ENCODE data around the gene LRMDA. TPM values are rescaled to one million over a fixed set of nuclear protein-coding genes. Genes with fewer than 3 reads are reported as not detected.

LRMDA gene
- total and polyA plus RNA-seq, 2 of the 13 experiments (the other 11 are each of a cell fraction or from before 2014, with no cell fraction given) = 13.4 to 22.0 TPM

DNA sequence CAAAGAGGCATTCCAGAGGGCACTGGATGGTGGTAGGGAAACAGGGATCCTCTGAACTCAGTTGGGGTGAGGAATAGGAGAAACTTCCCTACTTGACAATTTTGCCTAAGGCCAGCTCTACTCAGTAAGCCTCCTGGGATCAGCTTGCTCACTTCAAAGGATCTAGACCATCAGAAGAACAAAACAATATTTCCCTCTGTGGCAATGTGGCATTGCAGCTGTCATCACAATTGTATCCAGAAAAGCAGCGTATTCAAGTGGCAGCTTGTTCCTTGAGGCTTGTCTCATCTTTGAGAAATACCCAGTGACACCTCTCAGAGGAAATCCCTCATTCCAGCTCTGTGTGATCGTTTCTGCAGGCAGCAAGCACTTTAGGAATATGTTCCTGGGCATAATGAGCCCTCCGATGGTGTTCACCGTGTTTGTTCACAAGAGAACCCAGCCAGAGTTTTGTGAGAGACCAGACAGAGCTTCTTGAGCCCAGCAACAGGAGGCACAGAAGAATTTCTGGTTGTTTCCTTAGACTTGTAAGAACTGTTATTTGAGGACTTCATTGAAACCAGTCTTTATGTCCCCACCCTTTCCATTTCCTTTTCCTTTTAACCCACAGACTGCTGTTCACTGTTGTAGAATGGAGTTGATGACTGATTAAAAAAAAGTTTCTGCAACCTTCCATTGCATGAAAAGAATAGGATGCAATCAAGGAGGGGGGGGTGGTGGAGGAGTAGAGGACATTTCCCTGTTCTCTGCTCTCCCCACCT lies 747.3 kb downstream of the LRMDA start (continued):
- TF ChIP-seq, protein P1, sequence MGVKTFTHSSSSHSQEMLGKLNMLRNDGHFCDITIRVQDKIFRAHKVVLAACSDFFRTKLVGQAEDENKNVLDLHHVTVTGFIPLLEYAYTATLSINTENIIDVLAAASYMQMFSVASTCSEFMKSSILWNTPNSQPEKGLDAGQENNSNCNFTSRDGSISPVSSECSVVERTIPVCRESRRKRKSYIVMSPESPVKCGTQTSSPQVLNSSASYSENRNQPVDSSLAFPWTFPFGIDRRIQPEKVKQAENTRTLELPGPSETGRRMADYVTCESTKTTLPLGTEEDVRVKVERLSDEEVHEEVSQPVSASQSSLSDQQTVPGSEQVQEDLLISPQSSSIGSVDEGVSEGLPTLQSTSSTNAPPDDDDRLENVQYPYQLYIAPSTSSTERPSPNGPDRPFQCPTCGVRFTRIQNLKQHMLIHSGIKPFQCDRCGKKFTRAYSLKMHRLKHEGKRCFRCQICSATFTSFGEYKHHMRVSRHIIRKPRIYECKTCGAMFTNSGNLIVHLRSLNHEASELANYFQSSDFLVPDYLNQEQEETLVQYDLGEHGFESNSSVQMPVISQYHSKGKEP (CRISPR knock-in tag; IDR thresholded peaks at IDR 0.05) = no peak
- TF ChIP-seq SSRP1 (CRISPR knock-in tag; IDR thresholded peaks at IDR 0.05) = no peak

DNA sequence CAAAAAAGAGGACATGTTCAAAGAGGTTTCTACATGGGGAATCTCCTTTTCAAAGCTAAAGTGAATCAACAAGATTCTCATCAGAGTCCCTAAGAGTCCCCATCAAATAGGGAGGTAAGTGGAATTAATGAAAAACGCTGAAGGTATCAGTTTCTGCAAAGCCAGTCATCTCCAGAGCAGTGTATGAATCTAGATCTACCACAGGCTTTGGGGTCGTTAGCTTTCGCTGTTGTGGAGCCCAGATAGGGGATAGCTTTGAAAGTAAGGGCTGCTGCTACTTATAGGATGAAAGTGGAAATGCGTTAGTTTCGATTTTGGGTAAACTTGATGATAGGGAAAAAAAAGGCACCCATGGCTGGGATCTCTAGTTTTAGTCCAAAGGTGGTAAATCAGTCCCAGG lies 748.4 kb downstream of the LRMDA start:
- FAIRE-seq (no peak), DNase-seq (ENCODE audit: low spot score) (no peak), ATAC-seq (no peak)
- in situ Hi-C loops (cut with HindIII; ENCODE audit: extremely low pct_ligation_motif_present, low pct_unique_long_range_greater_than_20kb) (no loop called here), intact Hi-C loops (cut with micrococcal nuclease; ENCODE audit: unreplicated experiment) (no loop called here)
- H2AFZ ChIP-seq (ENCODE audit: low read length) = no peak overlapping the region
- no peaks in the 10 kb centered on the region for H3K9me3 ChIP-seq (ENCODE audit: low read length)
- no peaks in the 10 kb centered on the region for H4K20me1 ChIP-seq (ENCODE audit: insufficient read depth, low read length)
- no TSS peak for BruUV-seq (replicated peaks)
- no peaks in the 10 kb centered on the region for H3K27me3 ChIP-seq (ENCODE audit: control insufficient read depth in 1 of 2, insufficient read depth in 2 of 2, low read length in 2 of 2)
- no peak overlapping the region for H3K9ac ChIP-seq (ENCODE audit: insufficient read depth, low read depth, low read length)
- H3K79me2 ChIP-seq (ENCODE audit: insufficient read depth, low read length) = no peaks in the 10 kb centered on the region
- TF ChIP-seq CBX2 (IDR thresholded peaks at IDR 0.05; ENCODE audit: low read depth, low read length) (no peak), CBX2 (CRISPR knock-in tag; IDR thresholded peaks at IDR 0.05; ENCODE audit: low read depth) (no peak)
- H3K27ac ChIP-seq (ENCODE audit: extremely low read length, insufficient read depth, low read length) = no peak overlapping the region
- CTCF ChIA-PET (ENCODE audit: low intra/inter-chr PET ratio, low total read pairs) = no interaction called here
- no peaks in the 10 kb centered on the region for H3K36me3 ChIP-seq (replicated peaks in 1 of 2; ENCODE audit: control insufficient read depth in 1 of 2, insufficient read depth in 2 of 2, low read length in 2 of 2)
- POLR2A ChIA-PET = no interaction called here
- WGBS (ENCODE audit: low lambda C conversion rate) = 90% methylated on average over 5 of the region's 5 CpGs
- no peak overlapping the region for H3K4me2 ChIP-seq (ENCODE audit: low read depth, low read length)
- H3K4me1 ChIP-seq (ENCODE audit: insufficient read depth, low read length) = no peaks in the 10 kb centered on the region
- H3K4me3 ChIP-seq (replicated peaks in 1 of 3; ENCODE audit: insufficient read depth in 1 of 3, low read depth in 2 of 3, low read length in 3 of 3) = no peak overlapping the region

DNA sequence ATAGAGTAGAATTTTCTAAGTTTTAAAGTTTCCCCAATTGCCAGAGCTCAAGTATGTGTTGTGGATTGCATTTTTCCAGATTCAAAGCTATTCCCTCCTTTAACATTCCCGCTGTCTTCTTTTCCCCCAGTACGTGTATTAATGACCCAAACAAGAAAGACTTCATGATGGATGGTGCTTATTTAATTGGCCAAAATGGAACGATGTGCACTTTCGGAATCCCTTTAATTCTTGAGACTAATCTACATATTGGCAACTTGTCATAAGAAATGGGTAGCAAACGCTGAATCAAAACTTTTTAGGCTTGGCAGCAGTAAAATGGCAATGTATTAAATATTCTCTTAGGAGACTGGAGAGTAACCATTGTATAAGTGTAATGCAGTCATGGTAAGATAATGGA lies 753.2 kb downstream of the LRMDA start:
- Histone ChIP-seq H3K4me3 (replicated peaks in 1 of 3; ENCODE audit: insufficient read depth in 1 of 3, low read depth in 2 of 3, low read length in 3 of 3) (no peak overlapping the region), H3K4me1 (ENCODE audit: insufficient read depth, low read length) (no peaks in the 10 kb centered on the region), H3K9me3 (ENCODE audit: low read length) (no peaks in the 10 kb centered on the region), H3K36me3 (replicated peaks in 1 of 2; ENCODE audit: control insufficient read depth in 1 of 2, insufficient read depth in 2 of 2, low read length in 2 of 2) (no peaks in the 10 kb centered on the region), H3K79me2 (ENCODE audit: insufficient read depth, low read length) (no peaks in the 10 kb centered on the region), H3K27ac (ENCODE audit: extremely low read length, insufficient read depth, low read length) (no peak overlapping the region), H2AFZ (ENCODE audit: low read length) (no peak overlapping the region), H3K9ac (ENCODE audit: insufficient read depth, low read depth, low read length) (no peak overlapping the region), H4K20me1 (ENCODE audit: insufficient read depth, low read length) (no peaks in the 10 kb centered on the region), H3K27me3 (ENCODE audit: control insufficient read depth in 1 of 2, insufficient read depth in 2 of 2, low read length in 2 of 2) (no peaks in the 10 kb centered on the region), H3K4me2 (ENCODE audit: low read depth, low read length) (no peak overlapping the region)
- ATAC-seq (no peak), DNase-seq (ENCODE audit: low spot score) (no peak), FAIRE-seq (no peak)
- in situ Hi-C loops (cut with HindIII; ENCODE audit: extremely low pct_ligation_motif_present, low pct_unique_long_range_greater_than_20kb) = no loop called here
- BruUV-seq (replicated peaks) = no TSS peak
- WGBS (ENCODE audit: low lambda C conversion rate) = 96% methylated on average over 5 of the region's 5 CpGs
- intact Hi-C loops (cut with micrococcal nuclease; ENCODE audit: unreplicated experiment) = no loop called here
- POLR2A ChIA-PET = no interaction called here
- CTCF ChIA-PET (ENCODE audit: low intra/inter-chr PET ratio, low total read pairs) = no interaction called here
- TF ChIP-seq TBX2 (CRISPR knock-in tag; IDR thresholded peaks at IDR 0.05; ENCODE audit: borderline replicate concordance) = no peak
- TF ChIP-seq ZNF383 (CRISPR knock-in tag; IDR thresholded peaks at IDR 0.05; ENCODE audit: borderline replicate concordance) = no peak
- TF ChIP-seq TEAD3 (CRISPR knock-in tag; optimal IDR thresholded peaks at IDR 0.05; ENCODE audit: borderline replicate concordance) = no peak
- TF ChIP-seq MIER3 (CRISPR knock-in tag; IDR thresholded peaks at IDR 0.05; ENCODE audit: borderline replicate concordance) = no peak
- no peak for TF ChIP-seq NRL (CRISPR knock-in tag; IDR thresholded peaks at IDR 0.05; ENCODE audit: borderline replicate concordance)
- no peak for TF ChIP-seq ISL2 (CRISPR knock-in tag; IDR thresholded peaks at IDR 0.05)
- TF ChIP-seq, protein P2, sequence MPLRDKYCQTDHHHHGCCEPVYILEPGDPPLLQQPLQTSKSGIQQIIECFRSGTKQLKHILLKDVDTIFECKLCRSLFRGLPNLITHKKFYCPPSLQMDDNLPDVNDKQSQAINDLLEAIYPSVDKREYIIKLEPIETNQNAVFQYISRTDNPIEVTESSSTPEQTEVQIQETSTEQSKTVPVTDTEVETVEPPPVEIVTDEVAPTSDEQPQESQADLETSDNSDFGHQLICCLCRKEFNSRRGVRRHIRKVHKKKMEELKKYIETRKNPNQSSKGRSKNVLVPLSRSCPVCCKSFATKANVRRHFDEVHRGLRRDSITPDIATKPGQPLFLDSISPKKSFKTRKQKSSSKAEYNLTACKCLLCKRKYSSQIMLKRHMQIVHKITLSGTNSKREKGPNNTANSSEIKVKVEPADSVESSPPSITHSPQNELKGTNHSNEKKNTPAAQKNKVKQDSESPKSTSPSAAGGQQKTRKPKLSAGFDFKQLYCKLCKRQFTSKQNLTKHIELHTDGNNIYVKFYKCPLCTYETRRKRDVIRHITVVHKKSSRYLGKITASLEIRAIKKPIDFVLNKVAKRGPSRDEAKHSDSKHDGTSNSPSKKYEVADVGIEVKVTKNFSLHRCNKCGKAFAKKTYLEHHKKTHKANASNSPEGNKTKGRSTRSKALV (CRISPR knock-in tag; IDR thresholded peaks at IDR 0.05) = no peak
- TF ChIP-seq, protein P3, sequence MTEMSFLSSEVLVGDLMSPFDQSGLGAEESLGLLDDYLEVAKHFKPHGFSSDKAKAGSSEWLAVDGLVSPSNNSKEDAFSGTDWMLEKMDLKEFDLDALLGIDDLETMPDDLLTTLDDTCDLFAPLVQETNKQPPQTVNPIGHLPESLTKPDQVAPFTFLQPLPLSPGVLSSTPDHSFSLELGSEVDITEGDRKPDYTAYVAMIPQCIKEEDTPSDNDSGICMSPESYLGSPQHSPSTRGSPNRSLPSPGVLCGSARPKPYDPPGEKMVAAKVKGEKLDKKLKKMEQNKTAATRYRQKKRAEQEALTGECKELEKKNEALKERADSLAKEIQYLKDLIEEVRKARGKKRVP (CRISPR knock-in tag; IDR thresholded peaks at IDR 0.05) = no peak
- no peak for TF ChIP-seq JDP2 (CRISPR knock-in tag; IDR thresholded peaks at IDR 0.05; ENCODE audit: borderline replicate concordance)

Data from HepG2 (cell line).